ENCODE measurements around the gene TMEM273.

GRCh38 chr10:49139846-49140195, 48.4 kb downstream of the TMEM273 start:
- no peak for TF ChIP-seq CTCF (IDR thresholded peaks at IDR 0.05)
- no peak for TF ChIP-seq ZFX (IDR thresholded peaks at IDR 0.05; ENCODE audit: borderline replicate concordance)

All from 22Rv1 (cell line).